Subcutaneous adipose tissue (tissue), 4 donors: ENCODE results near the gene SLC45A1. TPM values are rescaled to one million over a fixed set of nuclear protein-coding genes. Genes with fewer than 3 reads are reported as not detected.

Source experiments
- CTCF ChIP-seq: fragments of 450-650 bp; IDR thresholded peaks from one replicate; pipeline ENCODE4 v1.5.1; 2016; ENCODE audit warnings: low read depth, mild to moderate bottlenecking, control low read depth, antibody characterized with exemption, moderate library complexity
- total RNA-seq, 4 donors: library from RNA; depleted of rRNA; stranded (reverse); fragments of >200 nt; gene quantifications; one replicate each; pipeline ENCODE4 v1.1.0, GENCODE V29; 2016

SLC45A1 gene
- total RNA-seq, 4 donors from 2014 or later, result 0.65 to 3.2 (median 1.3) TPM

GRCh38 chr1:8373581-8374241, 55.8 kb downstream of the SLC45A1 start:
- no peak for TF ChIP-seq CTCF

GRCh38 chr1:8374356-8374755, 56.4 kb downstream of the SLC45A1 start:
- TF ChIP-seq CTCF, result no peak

GRCh38 chr1:8374812-8375211, 56.9 kb downstream of the SLC45A1 start:
- TF ChIP-seq CTCF, result no peak

- no peak for TF ChIP-seq CTCF
Observed at GRCh38 chr1:8376358-8376840, 58.5 kb downstream of the SLC45A1 start.

- no peak for TF ChIP-seq CTCF
Observed at GRCh38 chr1:8377271-8377981, 59.5 kb downstream of the SLC45A1 start.

- TF ChIP-seq CTCF, result no peak
Observed at GRCh38 chr1:8378178-8378577, 60.3 kb downstream of the SLC45A1 start.

GRCh38 chr1:8378981-8379470, 61.1 kb downstream of the SLC45A1 start:
- TF ChIP-seq CTCF, result no peak
